ENCODE measurements around the gene MOB1B. TPM values are rescaled to one million over a fixed set of nuclear protein-coding genes. Genes with fewer than 3 reads are reported as not detected.

MOB1B gene
- polyA plus RNA-seq, 1 experiment, result 5.6 TPM

GRCh38 chr4:70925899-70926635 lies 23.9 kb downstream of the MOB1B start:
- ChIA-PET POLR2A (no interaction called here), CTCF (no interaction called here)

GRCh38 chr4:70927502-70928137 lies 25.5 kb downstream of the MOB1B start:
- TF ChIP-seq CTCF (IDR thresholded peaks at IDR 0.05; ENCODE audit: insufficient read depth, low read depth, low read length), result no peak
- H3K4me3 ChIP-seq (ENCODE audit: low read depth, low read length), result no peak overlapping the region
- CTCF ChIA-PET, result interaction anchor here (0.6 to 0.7 kb wide), 2 partner anchors 145 to 206 kb away, joined by 3 to 5 read pairs; partner anchors contain the start of gene RUFY3
- POLR2A ChIA-PET, result interaction anchor here (0.7 kb wide), 1 partner anchor 1441 kb away, joined by 3 read pairs; no protein-coding TSS in a partner anchor
- H3K27me3 ChIP-seq (ENCODE audit: control insufficient read depth, insufficient read depth, low read length), result no peaks in the 10 kb centered on the region
- no peaks in the 10 kb centered on the region for H3K36me3 ChIP-seq (ENCODE audit: control insufficient read depth, insufficient read depth, low read length)
- no peak for DNase-seq (ENCODE audit: low read depth)

More at GRCh38 chr4:70925899-70926635, 23.9 kb downstream of the MOB1B start:
- H3K4me3 ChIP-seq (ENCODE audit: low read depth, low read length), result no peak overlapping the region
- H3K36me3 ChIP-seq (ENCODE audit: control insufficient read depth, insufficient read depth, low read length), result no peaks in the 10 kb centered on the region
- H3K27me3 ChIP-seq (ENCODE audit: control insufficient read depth, insufficient read depth, low read length), result no peaks in the 10 kb centered on the region
- TF ChIP-seq CTCF (IDR thresholded peaks at IDR 0.05; ENCODE audit: insufficient read depth, low read depth, low read length), result no peak
- DNase-seq (ENCODE audit: low read depth), result no peak

GRCh38 chr4:70930530-70931256 lies 28.5 kb downstream of the MOB1B start:
- TF ChIP-seq CTCF (IDR thresholded peaks at IDR 0.05; ENCODE audit: insufficient read depth, low read depth, low read length), result no peak
- H3K27me3 ChIP-seq (ENCODE audit: control insufficient read depth, insufficient read depth, low read length), result no peaks in the 10 kb centered on the region
- DNase-seq (ENCODE audit: low read depth), result no peak
- CTCF ChIA-PET, result no interaction called here
- no peak overlapping the region for H3K4me3 ChIP-seq (ENCODE audit: low read depth, low read length)
- H3K36me3 ChIP-seq (ENCODE audit: control insufficient read depth, insufficient read depth, low read length), result no peaks in the 10 kb centered on the region
- POLR2A ChIA-PET, result interaction anchor here (0.6 kb wide), 1 partner anchor 91 kb away, joined by 3 read pairs; no protein-coding TSS in a partner anchor

GRCh38 chr4:70931347-70931746 lies 29.2 kb downstream of the MOB1B start:
- Histone ChIP-seq H3K4me3 (ENCODE audit: low read depth, low read length) (no peak overlapping the region), H3K36me3 (ENCODE audit: control insufficient read depth, insufficient read depth, low read length) (no peaks in the 10 kb centered on the region), H3K27me3 (ENCODE audit: control insufficient read depth, insufficient read depth, low read length) (no peaks in the 10 kb centered on the region)
- TF ChIP-seq CTCF (IDR thresholded peaks at IDR 0.05; ENCODE audit: insufficient read depth, low read depth, low read length), result no peak
- CTCF ChIA-PET, result no interaction called here
- POLR2A ChIA-PET, result no interaction called here
- DNase-seq (ENCODE audit: low read depth), result no peak

- no peaks in the 10 kb centered on the region for H3K27me3 ChIP-seq (ENCODE audit: control insufficient read depth, insufficient read depth, low read length)
- H3K4me3 ChIP-seq (ENCODE audit: low read depth, low read length), result no peak overlapping the region
- no peaks in the 10 kb centered on the region for H3K36me3 ChIP-seq (ENCODE audit: control insufficient read depth, insufficient read depth, low read length)
- ChIA-PET POLR2A (no interaction called here), CTCF (no interaction called here)
- TF ChIP-seq CTCF (IDR thresholded peaks at IDR 0.05; ENCODE audit: insufficient read depth, low read depth, low read length), result no peak
- DNase-seq (ENCODE audit: low read depth), result no peak
These were observed 30.8 kb downstream of the MOB1B start for GRCh38 chr4:70932984-70933383.

Measured in BJ (cell line).